Neural progenitor cell (in vitro differentiated cells): Measurements from ENCODE around the gene ITPR1.

Experiments used
- CTCF ChIP-seq: fragments of 200-600 bp; sonication (generic); IDR thresholded peaks from 2 replicates; pipeline ENCODE4 v1.5.1; 2017; ENCODE audit warnings: antibody characterized with exemption, mild to moderate bottlenecking
- EZH2phosphoT487 ChIP-seq: fragments of 200-600 bp; sonication (generic); IDR thresholded peaks from 2 replicates; pipeline ENCODE4 v1.6.1; 2017; ENCODE audit warnings: antibody characterized with exemption

DNA sequence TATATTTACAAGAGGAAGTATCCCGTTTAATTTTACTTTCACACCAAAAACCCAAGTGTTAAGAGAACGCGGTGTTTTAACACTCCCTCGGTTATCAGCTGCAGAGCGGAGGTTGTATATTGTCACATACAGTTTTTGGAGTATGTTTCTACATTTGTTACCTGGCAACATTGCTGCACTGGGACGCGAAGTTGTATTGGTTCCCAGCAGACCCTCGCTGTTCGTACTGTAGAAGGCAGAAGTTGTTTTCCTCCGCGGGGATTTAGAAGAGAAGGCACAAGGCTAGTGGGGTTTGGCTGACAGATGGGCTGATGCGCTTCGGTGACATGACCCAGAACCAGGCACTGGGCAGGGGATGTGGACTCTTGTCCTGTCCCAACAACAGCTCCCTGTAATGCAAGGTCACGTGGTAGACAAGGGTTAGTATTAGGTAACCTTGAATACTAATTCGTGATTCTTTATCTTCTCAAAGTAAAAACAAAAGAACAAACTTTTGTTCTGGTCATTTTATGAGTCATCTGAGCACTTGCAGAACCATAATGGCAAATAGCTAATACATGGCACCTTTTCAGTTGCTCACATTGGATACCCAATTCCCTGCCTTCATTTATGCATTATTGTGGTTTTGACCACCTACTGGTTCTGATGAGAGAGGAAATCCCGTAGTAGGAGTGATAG, 255.7 kb downstream of the ITPR1 start:
- TF ChIP-seq CTCF (no peak), EZH2phosphoT487 (no peak)
